ENCODE results near the gene KCTD8.
A peak's percentile ranks its signal among the peaks of the same experiment; 100 is the strongest.

Gene KCTD8

DNA sequence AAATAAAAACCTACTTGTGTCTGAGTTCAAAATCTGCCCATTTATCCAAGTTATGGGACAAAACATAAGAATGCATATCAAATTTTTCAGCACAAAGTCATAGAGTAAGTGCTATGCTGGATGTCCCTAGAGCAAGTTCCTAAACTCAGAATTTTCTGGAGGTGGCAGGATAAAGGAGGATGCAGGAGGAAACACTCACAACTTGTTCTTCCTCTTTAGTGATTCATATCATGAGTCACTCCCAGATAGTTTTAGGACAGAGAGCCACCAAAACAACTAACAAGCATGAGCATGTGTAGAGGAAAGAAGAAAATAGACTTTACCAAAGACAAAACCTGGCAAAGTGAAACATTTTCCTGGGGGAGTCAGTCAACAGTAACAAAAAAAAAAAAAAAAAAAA lies 302.7 kb downstream of the KCTD8 start:
- POLR2A ChIA-PET (ENCODE audit: low non-redundant PET), result no interaction called here
- TF ChIP-seq, protein P1, sequence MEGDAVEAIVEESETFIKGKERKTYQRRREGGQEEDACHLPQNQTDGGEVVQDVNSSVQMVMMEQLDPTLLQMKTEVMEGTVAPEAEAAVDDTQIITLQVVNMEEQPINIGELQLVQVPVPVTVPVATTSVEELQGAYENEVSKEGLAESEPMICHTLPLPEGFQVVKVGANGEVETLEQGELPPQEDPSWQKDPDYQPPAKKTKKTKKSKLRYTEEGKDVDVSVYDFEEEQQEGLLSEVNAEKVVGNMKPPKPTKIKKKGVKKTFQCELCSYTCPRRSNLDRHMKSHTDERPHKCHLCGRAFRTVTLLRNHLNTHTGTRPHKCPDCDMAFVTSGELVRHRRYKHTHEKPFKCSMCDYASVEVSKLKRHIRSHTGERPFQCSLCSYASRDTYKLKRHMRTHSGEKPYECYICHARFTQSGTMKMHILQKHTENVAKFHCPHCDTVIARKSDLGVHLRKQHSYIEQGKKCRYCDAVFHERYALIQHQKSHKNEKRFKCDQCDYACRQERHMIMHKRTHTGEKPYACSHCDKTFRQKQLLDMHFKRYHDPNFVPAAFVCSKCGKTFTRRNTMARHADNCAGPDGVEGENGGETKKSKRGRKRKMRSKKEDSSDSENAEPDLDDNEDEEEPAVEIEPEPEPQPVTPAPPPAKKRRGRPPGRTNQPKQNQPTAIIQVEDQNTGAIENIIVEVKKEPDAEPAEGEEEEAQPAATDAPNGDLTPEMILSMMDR (conservative IDR thresholded peaks at IDR 0.05; ENCODE audit: low read depth), result no peak
- CTCF ChIA-PET, result no interaction called here
- DNase-seq (ENCODE audit: low spot score), result peak; percentile 77
- no peak overlapping the region for H3K27ac ChIP-seq

DNA sequence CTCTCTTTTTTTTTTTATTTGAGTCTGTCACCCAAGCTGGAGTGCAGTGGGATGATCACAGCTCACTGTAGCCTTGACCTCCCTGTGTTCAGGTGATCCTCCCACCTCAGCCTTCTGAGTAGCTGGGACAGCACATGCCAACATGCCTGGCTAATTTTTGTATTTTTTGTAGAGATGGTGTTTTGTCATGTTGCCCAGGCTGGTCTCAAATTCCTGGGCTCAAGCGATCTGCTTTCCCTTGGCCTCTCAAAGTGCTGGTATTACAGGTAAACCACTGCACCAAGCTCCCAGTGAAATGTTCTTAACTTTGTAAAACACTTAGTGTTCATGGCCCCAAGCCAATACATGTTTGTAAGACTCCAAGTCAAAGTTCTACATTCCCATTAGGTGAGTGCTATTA lies 316.1 kb downstream of the KCTD8 start:
- DNase-seq (ENCODE audit: low spot score), result no peak
- TF ChIP-seq, protein P1 (conservative IDR thresholded peaks at IDR 0.05; ENCODE audit: low read depth), result no peak
- CTCF ChIA-PET, result no interaction called here
- POLR2A ChIA-PET (ENCODE audit: low non-redundant PET), result no interaction called here
- no peak overlapping the region for H3K27ac ChIP-seq

Data from RWPE1 (cell line).